T-cell (primary cell): ENCODE measurements around the gene RNPEPL1. TPM values are rescaled to one million over a fixed set of nuclear protein-coding genes. Genes with fewer than 3 reads are reported as not detected.

Experiments
- ATAC-seq, 4 experiments: fragments of 200-7000 bp in 3 of 4; fragments of 150-1000 bp in 1 of 4; cut with Tn5 transposase; replicated peaks in 1 of 4; 1 replicate in 3 of 4; 2 replicates in 1 of 4; pipeline ENCODE4 v1.10.0; 2021; ENCODE audit warnings: moderate library complexity in 3 of 4, mild to moderate bottlenecking in 2 of 4, moderate number of reproducible peaks in 1 of 4
- CTCF ChIA-PET, 2 donors: fragments of 300-600 bp; sonication (Branson Sonifier 250); formaldehyde crosslinking; loops; one replicate each; lab custom pipeline; 2022; ENCODE audit warnings: antibody characterized with exemption in 2 of 2; lab: Charles Lee
- POLR2A ChIA-PET, 2 donors: fragments of 300-600 bp; sonication (Branson Sonifier 250); formaldehyde crosslinking; loops; one replicate each; lab custom pipeline; 2022; ENCODE audit warnings: antibody characterized with exemption in 2 of 2; lab: Charles Lee
- DNase-seq, 35 experiments: peaks; one replicate each; pipeline versions ENCODE4 v3.0.0 to v3.0.0-alpha.2; 2013 to 2023
- H3K27ac ChIP-seq: one replicate; pipeline ENCODE4 v1.5.1; 2013; ENCODE audit warnings: low read length
- H3K27me3 ChIP-seq, 2 experiments: replicated peaks in 1 of 2; 1 replicate in 1 of 2; 2 replicates in 1 of 2; pipeline versions ENCODE4 v1.6.1 to v1.7.0; 2013; ENCODE audit warnings: low read length in 1 of 2, mixed read lengths in 1 of 2; ENCODE audit not compliant: control insufficient read depth in 2 of 2, insufficient read depth in 2 of 2; ENCODE audit errors: extremely low read depth in 1 of 2
- H3K36me3 ChIP-seq, 2 donors: 1 replicate in 1 of 2; 2 replicates in 1 of 2; pipeline versions ENCODE4 v1.6.1 to v1.7.0; 2013; ENCODE audit warnings: low read length in 1 of 2; ENCODE audit not compliant: control insufficient read depth in 2 of 2, insufficient read depth in 1 of 2; ENCODE audit errors: extremely low read depth in 1 of 2
- H3K4me1 ChIP-seq, 2 experiments: 1 replicate in 1 of 2; 2 replicates in 1 of 2; pipeline versions ENCODE4 v1.6.1 to v1.7.0; 2013; ENCODE audit warnings: low read length in 2 of 2, mixed read lengths in 1 of 2; ENCODE audit not compliant: insufficient read depth in 2 of 2, control insufficient read depth in 1 of 2; ENCODE audit errors: extremely low read depth in 1 of 2
- H3K4me3 ChIP-seq, 2 donors: 1 replicate in 1 of 2; 2 replicates in 1 of 2; pipeline versions ENCODE4 v1.5.1 to v1.7.0; 2013; ENCODE audit warnings: mild to moderate bottlenecking in 2 of 2, low read length in 1 of 2, moderate library complexity in 1 of 2; ENCODE audit not compliant: control insufficient read depth in 1 of 2; ENCODE audit errors: extremely low read depth in 1 of 2
- H3K9me3 ChIP-seq: 2 replicates; pipeline ENCODE4 v1.7.0; 2013
- H3K27ac Mint-ChIP-seq, 2 donors: one replicate each; pipeline ENCODE4 v1.8.0; 2020 to 2021; ENCODE audit warnings: mild to moderate bottlenecking in 2 of 2, mixed read lengths in 2 of 2
- H3K27me3 Mint-ChIP-seq, 2 donors: one replicate each; pipeline ENCODE4 v1.8.0; 2021 to 2022; ENCODE audit warnings: mixed read lengths in 2 of 2
- H3K36me3 Mint-ChIP-seq: one replicate; pipeline ENCODE4 v1.8.0; 2021; ENCODE audit warnings: mixed read lengths
- H3K4me1 Mint-ChIP-seq, 3 donors: one replicate each; pipeline ENCODE4 v1.8.0; 2020 to 2022; ENCODE audit warnings: mixed read lengths in 3 of 3, mild to moderate bottlenecking in 1 of 3
- H3K4me3 Mint-ChIP-seq, 3 donors: one replicate each; pipeline ENCODE4 v1.8.0; 2020 to 2022; ENCODE audit warnings: mild to moderate bottlenecking in 3 of 3, mixed read lengths in 3 of 3, moderate library complexity in 3 of 3
- H3K9me3 Mint-ChIP-seq, 3 donors: one replicate each; pipeline ENCODE4 v1.8.0; 2020 to 2022; ENCODE audit warnings: mixed read lengths in 3 of 3
- WGBS: methylation state at CpG from one replicate; pipeline ENCODE4 v1.1.5; 2013; ENCODE audit warnings: missing lambda C conversion rate; ENCODE audit not compliant: insufficient coverage; 5-methylcytosine and 5-hydroxymethylcytosine counted together
- total RNA-seq, 35 experiments: library from RNA in 6 of 35; stranded (reverse) in 6 of 35; fragments of 120-200 nt in 1 of 35; gene quantifications; one replicate each; pipeline versions ENCODE4 v1.2.1 to v1.2.4 and lab custom pipeline; 2013 to 2026

RNPEPL1 gene
- total RNA-seq, 5 donors from 2014 or later (not counting 1 experiment from before 2014, with no cell fraction given): 87.6 to 202 (median 189) TPM

- DNase-seq (no peak), ATAC-seq (no peak)
- no peak overlapping the region for H3K27ac ChIP-seq
- peaks cover 6 to 41% of the 10 kb centered on the region in 2 experiments for H3K4me1 ChIP-seq
- H3K27me3 ChIP-seq: no peaks in the 10 kb centered on the region
- H3K36me3 ChIP-seq: peaks cover 26 to 76% of the 10 kb centered on the region in 2 donors
- Mint-ChIP-seq H3K27ac (no peak overlapping the region), H3K9me3 (no peaks in the 10 kb centered on the region), H3K4me1 (peaks cover 22 to 33% (median 30%) of the 10 kb centered on the region in 3 donors), H3K36me3 (peaks cover 4% of the 10 kb centered on the region), H3K27me3 (no peaks in the 10 kb centered on the region), H3K4me3 (no peak overlapping the region)
- no peaks in the 10 kb centered on the region for H3K9me3 ChIP-seq
- H3K4me3 ChIP-seq: no peak overlapping the region
- POLR2A ChIA-PET: no interaction called here
- CTCF ChIA-PET: no interaction called here
- 95% methylated on average over 13 of the region's 13 CpGs for WGBS
Measured at GRCh38 chr2:240591784-240592183, 23.5 kb downstream of the RNPEPL1 start.

- Histone ChIP-seq H3K9me3 (no peaks in the 10 kb centered on the region), H3K4me3 (no peak overlapping the region), H3K4me1 (peaks cover 1 to 28% of the 10 kb centered on the region in 2 experiments), H3K27me3 (no peaks in the 10 kb centered on the region), H3K27ac (no peak overlapping the region), H3K36me3 (peaks cover 26 to 87% of the 10 kb centered on the region in 2 donors)
- no peak for DNase-seq
- 94% methylated on average over 14 of the region's 20 CpGs for WGBS
- ATAC-seq: no peak
- CTCF ChIA-PET: interaction anchor here in 1 of 2 donors (0.6 kb wide), 1 partner anchor 13 kb away, joined by 3 read pairs; no protein-coding TSS in a partner anchor
- peaks cover 12 to 22% (median 18%) of the 10 kb centered on the region in 3 donors for H3K4me1 Mint-ChIP-seq
- H3K4me3 Mint-ChIP-seq: no peak overlapping the region
- H3K27ac Mint-ChIP-seq: no peak overlapping the region
- no peaks in the 10 kb centered on the region for H3K27me3 Mint-ChIP-seq
- POLR2A ChIA-PET: no interaction called here
- peaks cover 4% of the 10 kb centered on the region for H3K36me3 Mint-ChIP-seq
- H3K9me3 Mint-ChIP-seq: no peaks in the 10 kb centered on the region
Measured at GRCh38 chr2:240593026-240593702, 24.9 kb downstream of the RNPEPL1 start.

GRCh38 chr2:240593703-240594451 lies 25.6 kb downstream of the RNPEPL1 start:
- no peaks in the 10 kb centered on the region for H3K9me3 ChIP-seq
- H3K27ac ChIP-seq: no peak overlapping the region
- H3K4me1 Mint-ChIP-seq: peaks cover 4 to 15% (median 11%) of the 10 kb centered on the region in 3 donors
- H3K27me3 ChIP-seq: no peaks in the 10 kb centered on the region
- H3K36me3 ChIP-seq: peaks cover 31 to 92% of the 10 kb centered on the region in 2 donors
- H3K27me3 Mint-ChIP-seq: no peaks in the 10 kb centered on the region
- no peak overlapping the region for H3K4me3 Mint-ChIP-seq
- no peaks in the 10 kb centered on the region for H3K9me3 Mint-ChIP-seq
- peaks cover 0 to 21% of the 10 kb centered on the region in 2 experiments for H3K4me1 ChIP-seq
- DNase-seq (peak in 1 of 35 experiments; percentile 3), ATAC-seq (no peak)
- no peak overlapping the region for H3K27ac Mint-ChIP-seq
- peaks cover 4% of the 10 kb centered on the region for H3K36me3 Mint-ChIP-seq
- ChIA-PET CTCF (interaction anchor here in 1 of 2 donors (0.6 kb wide), 1 partner anchor 14 kb away, joined by 3 read pairs; no protein-coding TSS in a partner anchor), POLR2A (no interaction called here)
- WGBS: 96% methylated on average over 17 of the region's 19 CpGs
- no peak overlapping the region for H3K4me3 ChIP-seq

GRCh38 chr2:240594511-240595380 lies 26.5 kb downstream of the RNPEPL1 start:
- Mint-ChIP-seq H3K36me3 (no peaks in the 10 kb centered on the region), H3K4me1 (peaks cover 0 to 8% (median 5%) of the 10 kb centered on the region in 3 donors), H3K27me3 (no peaks in the 10 kb centered on the region), H3K27ac (no peak overlapping the region), H3K9me3 (no peaks in the 10 kb centered on the region), H3K4me3 (no peak overlapping the region)
- peaks cover 31 to 90% of the 10 kb centered on the region in 2 donors for H3K36me3 ChIP-seq
- 96% methylated on average over 33 of the region's 34 CpGs for WGBS
- H3K4me3 ChIP-seq: no peak overlapping the region
- H3K9me3 ChIP-seq: no peaks in the 10 kb centered on the region
- ATAC-seq (no peak), DNase-seq (no peak)
- ChIA-PET CTCF (no interaction called here), POLR2A (no interaction called here)
- no peak overlapping the region for H3K27ac ChIP-seq
- H3K4me1 ChIP-seq: peaks cover 0 to 15% of the 10 kb centered on the region in 2 experiments
- no peaks in the 10 kb centered on the region for H3K27me3 ChIP-seq

GRCh38 chr2:240595381-240596079 lies 27.2 kb downstream of the RNPEPL1 start:
- Mint-ChIP-seq H3K27me3 (no peaks in the 10 kb centered on the region), H3K27ac (no peak overlapping the region), H3K4me1 (peaks cover 0 to 5% (median 3%) of the 10 kb centered on the region in 3 donors), H3K4me3 (no peak overlapping the region), H3K9me3 (no peaks in the 10 kb centered on the region), H3K36me3 (no peaks in the 10 kb centered on the region)
- Histone ChIP-seq H3K27me3 (no peaks in the 10 kb centered on the region), H3K27ac (no peak overlapping the region), H3K36me3 (peaks cover 31 to 88% of the 10 kb centered on the region in 2 donors), H3K4me1 (peaks cover 0 to 15% of the 10 kb centered on the region in 2 experiments), H3K4me3 (no peak overlapping the region), H3K9me3 (no peaks in the 10 kb centered on the region)
- POLR2A ChIA-PET: no interaction called here
- 73% methylated on average over 14 of the region's 18 CpGs for WGBS
- CTCF ChIA-PET: no interaction called here
- ATAC-seq (peak in 3 of 4 experiments; percentile 44 to 66 (median 54)), DNase-seq (peak in 17 of 35 experiments; percentile 13 to 48 (median 30))
